Naive thymus-derived CD4-positive, alpha-beta T cell (primary cell): ENCODE measurements around the gene TRIM45. TPM values are rescaled to one million over a fixed set of nuclear protein-coding genes. Genes with fewer than 3 reads are reported as not detected.
"Not testable (repeated sequence)": the region's sequence is repeated elsewhere in the genome, so short reads cannot be mapped to it uniquely, and the experiment has no call there.

Source experiments
- ATAC-seq: fragments of 150-1000 bp; cut with Tn5 transposase; 2 replicates; pipeline ENCODE4 v1.10.0; 2021; ENCODE audit warnings: mild to moderate bottlenecking, moderate library complexity
- CTCF ChIA-PET: fragments of 350-600 bp; sonication (Branson Sonifier 250); formaldehyde crosslinking; loops from one replicate; lab custom pipeline; 2021; ENCODE audit warnings: antibody characterized with exemption; lab: Charles Lee
- POLR2A ChIA-PET: fragments of 350-600 bp; sonication (Branson Sonifier 250); formaldehyde crosslinking; loops from one replicate; lab custom pipeline; 2021; ENCODE audit warnings: antibody characterized with exemption, inconsistent platforms; lab: Charles Lee
- DNase-seq, 9 donors: peaks; one replicate each; pipeline versions ENCODE4 v3.0.0 to v3.0.0-alpha.2; 2020 to 2022; ENCODE audit warnings: mixed read lengths in 1 of 9
- H3K27ac ChIP-seq: one replicate; pipeline ENCODE4 v1.7.0; 2013; ENCODE audit warnings: mild to moderate bottlenecking, low read depth, low read length, moderate library complexity
- H3K27me3 ChIP-seq, 2 donors: one replicate each; pipeline ENCODE4 v1.7.0; 2013; ENCODE audit warnings: low read length in 2 of 2, mild to moderate bottlenecking in 2 of 2, moderate library complexity in 2 of 2; ENCODE audit not compliant: control insufficient read depth in 2 of 2, insufficient read depth in 2 of 2
- H3K36me3 ChIP-seq, 3 experiments: 1 replicate in 2 of 3; 2 replicates in 1 of 3; pipeline ENCODE4 v1.7.0; 2013; ENCODE audit warnings: low read length in 3 of 3, mild to moderate bottlenecking in 3 of 3, moderate library complexity in 1 of 3; ENCODE audit not compliant: insufficient read depth in 3 of 3, control insufficient read depth in 2 of 3
- H3K4me1 ChIP-seq, 2 donors: one replicate each; pipeline ENCODE4 v1.7.0; 2013; ENCODE audit warnings: low read length in 2 of 2, mild to moderate bottlenecking in 2 of 2, moderate library complexity in 1 of 2; ENCODE audit not compliant: control insufficient read depth in 2 of 2, insufficient read depth in 2 of 2
- H3K4me3 ChIP-seq: 2 replicates; pipeline ENCODE4 v1.7.0; 2013; ENCODE audit warnings: mild to moderate bottlenecking, low read length
- H3K9me3 ChIP-seq, 3 experiments: 1 replicate in 2 of 3; 2 replicates in 1 of 3; pipeline ENCODE4 v1.7.0; 2013; ENCODE audit warnings: low read length in 3 of 3; ENCODE audit not compliant: control insufficient read depth in 2 of 3
- H3K27ac Mint-ChIP-seq, 9 donors: one replicate each; pipeline ENCODE4 v1.8.0; 2020 to 2022; ENCODE audit warnings: mixed read lengths in 9 of 9, mild to moderate bottlenecking in 8 of 9, moderate library complexity in 5 of 9, inconsistent platforms in 2 of 9
- H3K27me3 Mint-ChIP-seq, 5 donors: one replicate each; pipeline ENCODE4 v1.8.0; 2021 to 2022; ENCODE audit warnings: mixed read lengths in 5 of 5, mild to moderate bottlenecking in 1 of 5
- H3K36me3 Mint-ChIP-seq, 5 donors: one replicate each; pipeline ENCODE4 v1.8.0; 2020 to 2022; ENCODE audit warnings: mixed read lengths in 5 of 5, mild to moderate bottlenecking in 3 of 5, inconsistent platforms in 1 of 5
- H3K4me1 Mint-ChIP-seq, 7 donors: one replicate each; pipeline ENCODE4 v1.8.0; 2020 to 2022; ENCODE audit warnings: mixed read lengths in 7 of 7, mild to moderate bottlenecking in 3 of 7, inconsistent platforms in 1 of 7
- H3K4me3 Mint-ChIP-seq, 10 donors: one replicate each; pipeline ENCODE4 v1.8.0; 2020 to 2022; ENCODE audit warnings: mild to moderate bottlenecking in 10 of 10, mixed read lengths in 10 of 10, moderate library complexity in 6 of 10, inconsistent platforms in 2 of 10
- H3K9me3 Mint-ChIP-seq, 11 donors: one replicate each; pipeline ENCODE4 v1.8.0; 2020 to 2022; ENCODE audit warnings: mixed read lengths in 11 of 11, mild to moderate bottlenecking in 4 of 11, inconsistent platforms in 1 of 11, moderate library complexity in 1 of 11
- intact Hi-C, 2 donors: fragments of 100-400 bp; cut with micrococcal nuclease; formaldehyde crosslinking; loops; one replicate each; pipeline ENCODE4 v1.15.1; 2023
- polyA plus RNA-seq, 2 donors: library from polyadenylated mRNA; unstranded; fragments of 300-500 nt; fragmentation: Illumina TruSeq; gene quantifications; one replicate each; pipeline ENCODE4 v1.2.3, GENCODE V29; 2021
- total RNA-seq, 6 experiments: library from RNA in 5 of 6; stranded (reverse) in 5 of 6; gene quantifications; 1 replicate in 5 of 6; 2 replicates in 1 of 6; pipeline ENCODE4 v1.2.3 and lab custom pipeline; 2021 to 2026

The TRIM45 gene
- total and polyA plus RNA-seq, 7 experiments from 2014 or later, result 0.24 to 0.94 (median 0.38) TPM; not detected in 3

GRCh38 chr1:117123274-117123673 is 1.7 kb upstream of the TRIM45 start:
- peaks cover 0 to 13% (median 4%) of the 10 kb centered on the region in 7 donors for H3K4me1 Mint-ChIP-seq
- H3K27ac Mint-ChIP-seq, result no peak overlapping the region
- no peaks in the 10 kb centered on the region for H3K9me3 Mint-ChIP-seq
- peaks cover 0 to 5% (median 0%) of the 10 kb centered on the region in 3 experiments for H3K36me3 ChIP-seq
- intact Hi-C loops, result loop anchor here (2.0 to 10.0 kb wide), 8 partner anchors 138 to 774 kb away; partner anchors contain the start of genes TENT5C (in 2 of the 2) and MAN1A2 (in 1 of the 2)
- H3K36me3 Mint-ChIP-seq, result no peaks in the 10 kb centered on the region
- CTCF ChIA-PET, result interaction anchor here (1.4 kb wide), 2 partner anchors 13 to 246 kb away, joined by 3 to 4 read pairs; no protein-coding TSS in a partner anchor
- ATAC-seq (no peak), DNase-seq (no peak)
- peaks cover 0 to 4% of the 10 kb centered on the region in 2 donors for H3K4me1 ChIP-seq
- POLR2A ChIA-PET, result no interaction called here
- peak overlapping the region in 9 of 10 donors; percentile 3 to 86 (median 53) for H3K4me3 Mint-ChIP-seq
- H3K27ac ChIP-seq, result no peak overlapping the region
- H3K27me3 Mint-ChIP-seq, result peaks cover 2 to 29% (median 9%) of the 10 kb centered on the region in 5 donors
- no peak overlapping the region for H3K4me3 ChIP-seq
- H3K9me3 ChIP-seq, result no peaks in the 10 kb centered on the region
- no peaks in the 10 kb centered on the region for H3K27me3 ChIP-seq

- H3K27me3 Mint-ChIP-seq, result peaks cover 5 to 23% (median 9%) of the 10 kb centered on the region in 5 donors
- no peak for ATAC-seq
- Histone ChIP-seq H3K9me3 (no peaks in the 10 kb centered on the region), H3K36me3 (peaks cover 0 to 5% (median 0%) of the 10 kb centered on the region in 3 experiments), H3K27me3 (no peaks in the 10 kb centered on the region), H3K27ac (no peak overlapping the region), H3K4me3 (peak overlapping the region; percentile 97), H3K4me1 (peaks cover 0 to 4% of the 10 kb centered on the region in 2 donors)
- no peak for DNase-seq
- ChIA-PET POLR2A (no interaction called here), CTCF (interaction anchor here (0.7 to 1.4 kb wide), 4 partner anchors 13 to 983 kb away, joined by 3 to 4 read pairs (median 3); no protein-coding TSS in a partner anchor)
- H3K4me3 Mint-ChIP-seq, result peak overlapping the region; percentile 83 to 90 (median 87)
- peaks cover 0 to 13% (median 4%) of the 10 kb centered on the region in 7 donors for H3K4me1 Mint-ChIP-seq
- peak overlapping the region in 1 of 9 donors; percentile 56 for H3K27ac Mint-ChIP-seq
- intact Hi-C loops, result loop anchor here (1.0 to 10.0 kb wide), 9 partner anchors 138 to 775 kb away; partner anchors contain the start of genes TENT5C (in 2 of the 2) and MAN1A2 (in 1 of the 2)
- H3K36me3 Mint-ChIP-seq, result no peaks in the 10 kb centered on the region
- H3K9me3 Mint-ChIP-seq, result no peaks in the 10 kb centered on the region
These were observed 929 bp upstream of the TRIM45 start for GRCh38 chr1:117122330-117123025.

GRCh38 chr1:117120774-117121588 is 568 bp downstream of the TRIM45 start:
- Mint-ChIP-seq H3K4me1 (peaks cover 0 to 13% (median 4%) of the 10 kb centered on the region in 7 donors), H3K9me3 (no peaks in the 10 kb centered on the region), H3K27me3 (peaks cover 0 to 17% (median 5%) of the 10 kb centered on the region in 5 donors), H3K4me3 (peak overlapping the region; percentile 81 to 90 (median 84)), H3K36me3 (no peaks in the 10 kb centered on the region), H3K27ac (peak overlapping the region in 5 of 9 donors; percentile 4 to 81 (median 34))
- ChIA-PET POLR2A (no interaction called here), CTCF (no interaction called here)
- H3K4me1 ChIP-seq, result peaks cover 0 to 4% of the 10 kb centered on the region in 2 donors
- H3K9me3 ChIP-seq, result no peaks in the 10 kb centered on the region
- H3K27ac ChIP-seq, result peak overlapping the region; percentile 61
- ATAC-seq (no peak), DNase-seq (peak in 3 of 9 donors; percentile 10 to 36 (median 23))
- peak overlapping the region; percentile 97 for H3K4me3 ChIP-seq
- intact Hi-C loops, result loop anchor here (1.0 to 10.0 kb wide), 8 partner anchors 60 to 776 kb away; partner anchors contain the start of genes TTF2 (in 2 of the 2) and TENT5C (in 1 of the 2)
- H3K36me3 ChIP-seq, result peaks cover 0 to 5% (median 0%) of the 10 kb centered on the region in 3 experiments
- no peaks in the 10 kb centered on the region for H3K27me3 ChIP-seq

- H3K4me1 ChIP-seq, H3K27ac Mint-ChIP-seq, H3K9me3 ChIP-seq, H3K9me3 Mint-ChIP-seq, intact Hi-C loops, DNase-seq, H3K36me3 Mint-ChIP-seq, H3K27me3 ChIP-seq, ATAC-seq, H3K4me3 ChIP-seq, H3K4me3 Mint-ChIP-seq, H3K36me3 ChIP-seq, H3K27ac ChIP-seq: not testable (repeated sequence)
- H3K27me3 Mint-ChIP-seq, result peaks cover 0 to 17% (median 5%) of the 10 kb centered on the region in 5 donors
- CTCF ChIA-PET, result interaction anchor here (0.8 kb wide), 1 partner anchor 10 kb away, joined by 3 read pairs; no protein-coding TSS in a partner anchor
- POLR2A ChIA-PET, result interaction anchor here (1.2 kb wide), 1 partner anchor 48 kb away, joined by 3 read pairs; no protein-coding TSS in a partner anchor
- H3K4me1 Mint-ChIP-seq, result peaks cover 0 to 13% (median 4%) of the 10 kb centered on the region in 7 donors
These were observed 2.4 kb downstream of the TRIM45 start for GRCh38 chr1:117119144-117119543.

- Mint-ChIP-seq H3K4me1 (peaks cover 0 to 11% (median 6%) of the 10 kb centered on the region in 7 donors), H3K36me3 (no peaks in the 10 kb centered on the region), H3K27ac (no peak overlapping the region), H3K9me3 (no peaks in the 10 kb centered on the region), H3K4me3 (no peak overlapping the region), H3K27me3 (peaks cover 0 to 13% (median 5%) of the 10 kb centered on the region in 5 donors)
- ChIA-PET POLR2A (no interaction called here), CTCF (no interaction called here)
- intact Hi-C loops, result no loop called here
- ATAC-seq (no peak), DNase-seq (no peak)
- Histone ChIP-seq H3K27me3 (no peaks in the 10 kb centered on the region), H3K27ac (no peak overlapping the region), H3K36me3 (peaks cover 0 to 5% (median 0%) of the 10 kb centered on the region in 3 experiments), H3K4me3 (no peak overlapping the region), H3K9me3 (no peaks in the 10 kb centered on the region), H3K4me1 (peaks cover 4% of the 10 kb centered on the region in 2 donors)
These were observed 3.4 kb downstream of the TRIM45 start for GRCh38 chr1:117118137-117118536.

GRCh38 chr1:117117697-117118096 is 3.9 kb downstream of the TRIM45 start:
- intact Hi-C loops, result loop anchor here in 1 of 2 donors (2.0 kb wide), 1 partner anchor 19 kb away; no protein-coding TSS in a partner anchor
- Mint-ChIP-seq H3K4me1 (peaks cover 0 to 8% (median 4%) of the 10 kb centered on the region in 7 donors), H3K27me3 (peaks cover 0 to 10% (median 2%) of the 10 kb centered on the region in 5 donors), H3K9me3 (no peaks in the 10 kb centered on the region), H3K27ac (no peak overlapping the region), H3K36me3 (no peaks in the 10 kb centered on the region), H3K4me3 (no peak overlapping the region)
- Histone ChIP-seq H3K27me3 (no peaks in the 10 kb centered on the region), H3K4me3 (no peak overlapping the region), H3K27ac (no peak overlapping the region), H3K36me3 (peaks cover 0 to 5% (median 0%) of the 10 kb centered on the region in 3 experiments), H3K4me1 (peaks cover 4% of the 10 kb centered on the region in 2 donors), H3K9me3 (no peaks in the 10 kb centered on the region)
- CTCF ChIA-PET, result no interaction called here
- no peak for ATAC-seq
- POLR2A ChIA-PET, result no interaction called here
- no peak for DNase-seq
